HEK293 (cell line): ENCODE data around the gene PLIN5.
"Not testable (repeated sequence)": the region's sequence is repeated elsewhere in the genome, so short reads cannot be mapped to it uniquely, and the experiment has no call there.

Experiments used
- CTCF ChIA-PET: fragments of 350-600 bp; formaldehyde crosslinking; extraction: SDS; loops from one replicate; lab custom pipeline; 2021; ENCODE audit warnings: antibody characterized with exemption; lab: Yijun Ruan, JAX
- POLR2A ChIA-PET: fragments of 300-600 bp; formaldehyde crosslinking; extraction: SDS; loops from one replicate; lab custom pipeline; 2020; ENCODE audit warnings: antibody characterized with exemption, inconsistent platforms; lab: Yijun Ruan, JAX
- H3K27ac ChIP-seq: fragments of 200-500 bp; sonication (Bioruptor generic); 2 replicates; pipeline ENCODE4 v1.5.1; 2014; ENCODE audit warnings: low read depth, low read length, control low read depth, inconsistent platforms; ENCODE audit errors: extremely low read depth
- H3K36me3 ChIP-seq, 2 experiments: fragments of 200-500 bp in 1 of 2; sonication (Bioruptor generic) in 1 of 2; 1 replicate in 1 of 2; 2 replicates in 1 of 2; pipeline ENCODE4 v1.5.1; 2014 to 2017; ENCODE audit warnings: inconsistent platforms in 2 of 2, low read length in 2 of 2; ENCODE audit not compliant: control insufficient read depth in 2 of 2, insufficient read depth in 1 of 2
- H3K4me1 ChIP-seq: fragments of 200-500 bp; sonication (Bioruptor generic); 2 replicates; pipeline ENCODE4 v1.5.1; 2014; ENCODE audit warnings: mild to moderate bottlenecking, low read length, inconsistent platforms; ENCODE audit not compliant: control insufficient read depth, insufficient read depth
- H3K4me3 ChIP-seq: 2 replicates; pipeline ENCODE4 v1.5.1; 2011; ENCODE audit warnings: low read depth, mild to moderate bottlenecking, control low read depth, low read length, moderate library complexity
- H3K9me3 ChIP-seq: fragments of 200-500 bp; sonication (Bioruptor generic); 2 replicates; pipeline ENCODE4 v1.5.1; 2014; ENCODE audit warnings: low read depth, low read length, inconsistent platforms; ENCODE audit not compliant: control insufficient read depth, insufficient read depth
- KLF8 ChIP-seq: fragments of 450-650 bp; formaldehyde crosslinking; IDR thresholded peaks from 2 replicates; pipeline ENCODE4 v1.5.1; 2016; ENCODE audit warnings: missing biosample characterization, missing genetic modification characterization
- SP7 ChIP-seq: fragments of 450-650 bp; formaldehyde crosslinking; IDR thresholded peaks from 2 replicates; pipeline ENCODE4 v1.5.1; 2016; ENCODE audit warnings: missing biosample characterization, missing genetic modification characterization
- TCF7L2 ChIP-seq: IDR thresholded peaks from 2 replicates; pipeline ENCODE4 v1.6.1; 2011; ENCODE audit warnings: low read depth, mild to moderate bottlenecking, inconsistent platforms, low read length, moderate library complexity, borderline replicate concordance
- ZNF114 ChIP-seq: fragments of 450-650 bp; formaldehyde crosslinking; IDR thresholded peaks from 2 replicates; pipeline ENCODE4 v1.5.0; 2017; ENCODE audit warnings: missing biosample characterization, missing genetic modification characterization
- ZNF140 ChIP-seq: fragments of 450-650 bp; formaldehyde crosslinking; IDR thresholded peaks from 2 replicates; pipeline ENCODE4 v1.5.1; 2016; ENCODE audit warnings: missing biosample characterization, missing genetic modification characterization
- ZNF350 ChIP-seq: fragments of 450-650 bp; formaldehyde crosslinking; IDR thresholded peaks from 2 replicates; pipeline ENCODE4 v1.5.0; 2017; ENCODE audit warnings: missing biosample characterization, mild to moderate bottlenecking, missing genetic modification characterization
- ZNF366 ChIP-seq: fragments of 450-650 bp; formaldehyde crosslinking; conservative IDR thresholded peaks from 2 replicates; pipeline ENCODE4 v1.5.1; 2016; ENCODE audit warnings: missing biosample characterization, missing genetic modification characterization
- ZNF558 ChIP-seq: fragments of 450-650 bp; formaldehyde crosslinking; IDR thresholded peaks from 2 replicates; pipeline ENCODE4 v1.5.1; 2016; ENCODE audit warnings: missing biosample characterization, missing genetic modification characterization
- ZNF600 ChIP-seq: fragments of 450-650 bp; formaldehyde crosslinking; IDR thresholded peaks from 2 replicates; pipeline ENCODE4 v1.5.1; 2016; ENCODE audit warnings: missing biosample characterization, missing genetic modification characterization
- ZNF792 ChIP-seq: fragments of 450-650 bp; formaldehyde crosslinking; IDR thresholded peaks from 2 replicates; pipeline ENCODE4 v1.5.1; 2016; ENCODE audit warnings: missing biosample characterization, missing genetic modification characterization
- ZSCAN16 ChIP-seq: fragments of 450-650 bp; formaldehyde crosslinking; IDR thresholded peaks from 2 replicates; pipeline ENCODE4 v1.5.1; 2016; ENCODE audit warnings: missing biosample characterization, missing genetic modification characterization
- TF ChIP-seq, protein P1 (sequence below): fragments of 450-650 bp; formaldehyde crosslinking; IDR thresholded peaks from 2 replicates; pipeline ENCODE4 v1.5.1; 2016; ENCODE audit warnings: missing biosample characterization, missing genetic modification characterization
- TF ChIP-seq, protein P2 (sequence below): fragments of 450-650 bp; formaldehyde crosslinking; IDR thresholded peaks from 2 replicates; pipeline ENCODE4 v1.5.1; 2016; ENCODE audit warnings: missing biosample characterization, missing genetic modification characterization
- TF ChIP-seq, protein P3 (sequence below): IDR thresholded peaks from 2 replicates; pipeline ENCODE4 v1.6.1; 2011; ENCODE audit warnings: mild to moderate bottlenecking, low read depth, low read length, borderline replicate concordance

PLIN5 gene

DNA sequence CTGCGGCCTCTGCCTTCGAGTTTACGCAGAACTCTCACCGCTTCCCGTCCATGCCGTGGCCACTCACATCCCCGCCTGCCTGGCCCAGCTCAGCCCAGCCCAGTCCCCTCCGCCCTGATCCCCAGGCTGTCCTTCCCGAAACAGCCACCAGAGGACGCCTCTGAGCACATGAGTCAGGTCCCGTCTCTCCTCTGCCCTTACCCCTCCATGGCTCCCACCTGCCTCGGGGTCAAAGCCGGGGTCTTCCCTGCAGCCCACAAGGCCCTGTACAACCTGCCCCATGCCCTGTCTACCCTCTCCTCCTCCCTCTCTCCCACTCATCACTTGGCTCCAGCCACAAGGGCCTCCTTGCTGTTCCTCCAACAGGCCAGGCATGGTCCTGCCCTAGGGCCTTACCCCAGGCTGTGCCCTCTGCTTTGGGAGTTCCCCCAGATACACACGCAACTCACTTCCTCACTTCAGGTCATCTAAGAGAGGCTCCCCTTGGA, 32.6 kb upstream of the PLIN5 start (continued):
- peak; percentile 63; the same call in 1 of the 2 replicates for TF ChIP-seq KLF8 (tag by site-specific recombination)
- TF ChIP-seq ZNF600 = peak; percentile 39; the same call in 1 of the 2 replicates
- peak; percentile 69; the same call in 1 of the 2 replicates for TF ChIP-seq ZNF366 (tag by site-specific recombination)
- no peak for TF ChIP-seq ZNF140 (tag by site-specific recombination)
- TF ChIP-seq ZNF350 (tag by site-specific recombination) = no peak
- peak; percentile 52; the same call in 1 of the 2 replicates for TF ChIP-seq SP7 (tag by site-specific recombination)
- TF ChIP-seq, protein P1, sequence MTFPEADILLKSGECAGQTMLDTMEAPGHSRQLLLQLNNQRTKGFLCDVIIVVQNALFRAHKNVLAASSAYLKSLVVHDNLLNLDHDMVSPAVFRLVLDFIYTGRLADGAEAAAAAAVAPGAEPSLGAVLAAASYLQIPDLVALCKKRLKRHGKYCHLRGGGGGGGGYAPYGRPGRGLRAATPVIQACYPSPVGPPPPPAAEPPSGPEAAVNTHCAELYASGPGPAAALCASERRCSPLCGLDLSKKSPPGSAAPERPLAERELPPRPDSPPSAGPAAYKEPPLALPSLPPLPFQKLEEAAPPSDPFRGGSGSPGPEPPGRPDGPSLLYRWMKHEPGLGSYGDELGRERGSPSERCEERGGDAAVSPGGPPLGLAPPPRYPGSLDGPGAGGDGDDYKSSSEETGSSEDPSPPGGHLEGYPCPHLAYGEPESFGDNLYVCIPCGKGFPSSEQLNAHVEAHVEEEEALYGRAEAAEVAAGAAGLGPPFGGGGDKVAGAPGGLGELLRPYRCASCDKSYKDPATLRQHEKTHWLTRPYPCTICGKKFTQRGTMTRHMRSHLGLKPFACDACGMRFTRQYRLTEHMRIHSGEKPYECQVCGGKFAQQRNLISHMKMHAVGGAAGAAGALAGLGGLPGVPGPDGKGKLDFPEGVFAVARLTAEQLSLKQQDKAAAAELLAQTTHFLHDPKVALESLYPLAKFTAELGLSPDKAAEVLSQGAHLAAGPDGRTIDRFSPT = peak; percentile 61
- TF ChIP-seq ZNF558 (tag by site-specific recombination) = no peak

DNA sequence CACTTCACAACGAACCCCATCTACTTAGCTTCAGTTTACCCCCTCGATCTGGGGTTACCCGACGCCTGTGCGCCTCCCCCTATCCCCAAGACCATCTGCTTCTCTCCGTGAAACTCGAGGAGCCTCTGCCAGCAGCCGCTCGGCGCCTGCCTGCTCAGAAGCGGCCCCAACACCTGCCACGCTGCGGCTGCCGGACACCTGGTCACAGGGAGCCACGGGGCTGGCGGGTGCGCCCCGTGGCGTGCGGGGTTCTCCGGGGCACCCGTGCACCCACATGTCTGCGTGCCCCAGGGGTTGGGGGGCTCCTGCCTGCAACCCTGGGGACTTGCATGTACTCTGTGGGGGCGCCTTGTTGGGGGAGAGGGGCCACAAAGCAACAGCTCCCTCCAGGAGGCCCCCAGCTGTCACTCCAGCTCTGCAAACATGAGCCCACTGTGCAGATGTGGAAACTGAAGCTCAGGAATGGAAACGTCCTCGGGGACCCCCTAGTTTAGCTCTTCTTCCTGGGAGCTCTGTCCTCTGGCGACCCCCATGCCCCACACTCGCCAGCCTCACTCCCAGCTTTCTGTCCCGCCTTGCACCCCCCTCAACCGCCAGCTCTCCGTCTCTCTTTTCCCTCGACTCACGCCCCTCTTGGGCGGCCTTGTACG, 31.5 kb upstream of the PLIN5 start:
- ChIA-PET CTCF (interaction anchor here (0.6 to 3.5 kb wide), 23 partner anchors 8 to 530 kb away, joined by 3 to 48 read pairs (median 4); no protein-coding TSS in a partner anchor), POLR2A (no interaction called here)
- no peaks in the 10 kb centered on the region for H3K9me3 ChIP-seq
- H3K27ac ChIP-seq = no peak overlapping the region
- no peaks in the 10 kb centered on the region for H3K4me1 ChIP-seq
- TF ChIP-seq ZNF792 (tag by site-specific recombination) (no peak), ZNF114 (tag by site-specific recombination) (no peak), TCF7L2 (no peak), ZSCAN16 (peak; percentile 94)
- TF ChIP-seq, protein P2, sequence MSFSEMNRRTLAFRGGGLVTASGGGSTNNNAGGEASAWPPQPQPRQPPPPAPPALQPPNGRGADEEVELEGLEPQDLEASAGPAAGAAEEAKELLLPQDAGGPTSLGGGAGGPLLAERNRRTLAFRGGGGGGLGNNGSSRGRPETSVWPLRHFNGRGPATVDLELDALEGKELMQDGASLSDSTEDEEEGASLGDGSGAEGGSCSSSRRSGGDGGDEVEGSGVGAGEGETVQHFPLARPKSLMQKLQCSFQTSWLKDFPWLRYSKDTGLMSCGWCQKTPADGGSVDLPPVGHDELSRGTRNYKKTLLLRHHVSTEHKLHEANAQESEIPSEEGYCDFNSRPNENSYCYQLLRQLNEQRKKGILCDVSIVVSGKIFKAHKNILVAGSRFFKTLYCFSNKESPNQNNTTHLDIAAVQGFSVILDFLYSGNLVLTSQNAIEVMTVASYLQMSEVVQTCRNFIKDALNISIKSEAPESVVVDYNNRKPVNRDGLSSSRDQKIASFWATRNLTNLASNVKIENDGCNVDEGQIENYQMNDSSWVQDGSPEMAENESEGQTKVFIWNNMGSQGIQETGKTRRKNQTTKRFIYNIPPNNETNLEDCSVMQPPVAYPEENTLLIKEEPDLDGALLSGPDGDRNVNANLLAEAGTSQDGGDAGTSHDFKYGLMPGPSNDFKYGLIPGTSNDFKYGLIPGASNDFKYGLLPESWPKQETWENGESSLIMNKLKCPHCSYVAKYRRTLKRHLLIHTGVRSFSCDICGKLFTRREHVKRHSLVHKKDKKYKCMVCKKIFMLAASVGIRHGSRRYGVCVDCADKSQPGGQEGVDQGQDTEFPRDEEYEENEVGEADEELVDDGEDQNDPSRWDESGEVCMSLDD (tag by site-specific recombination) = 0 out of 2 replicates have a peak, but pooled peaks have one; percentile 24
- TF ChIP-seq, protein P3, sequence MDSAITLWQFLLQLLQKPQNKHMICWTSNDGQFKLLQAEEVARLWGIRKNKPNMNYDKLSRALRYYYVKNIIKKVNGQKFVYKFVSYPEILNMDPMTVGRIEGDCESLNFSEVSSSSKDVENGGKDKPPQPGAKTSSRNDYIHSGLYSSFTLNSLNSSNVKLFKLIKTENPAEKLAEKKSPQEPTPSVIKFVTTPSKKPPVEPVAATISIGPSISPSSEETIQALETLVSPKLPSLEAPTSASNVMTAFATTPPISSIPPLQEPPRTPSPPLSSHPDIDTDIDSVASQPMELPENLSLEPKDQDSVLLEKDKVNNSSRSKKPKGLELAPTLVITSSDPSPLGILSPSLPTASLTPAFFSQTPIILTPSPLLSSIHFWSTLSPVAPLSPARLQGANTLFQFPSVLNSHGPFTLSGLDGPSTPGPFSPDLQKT = no peak
- no peaks in the 10 kb centered on the region for H3K36me3 ChIP-seq
- no peak overlapping the region for H3K4me3 ChIP-seq

DNA sequence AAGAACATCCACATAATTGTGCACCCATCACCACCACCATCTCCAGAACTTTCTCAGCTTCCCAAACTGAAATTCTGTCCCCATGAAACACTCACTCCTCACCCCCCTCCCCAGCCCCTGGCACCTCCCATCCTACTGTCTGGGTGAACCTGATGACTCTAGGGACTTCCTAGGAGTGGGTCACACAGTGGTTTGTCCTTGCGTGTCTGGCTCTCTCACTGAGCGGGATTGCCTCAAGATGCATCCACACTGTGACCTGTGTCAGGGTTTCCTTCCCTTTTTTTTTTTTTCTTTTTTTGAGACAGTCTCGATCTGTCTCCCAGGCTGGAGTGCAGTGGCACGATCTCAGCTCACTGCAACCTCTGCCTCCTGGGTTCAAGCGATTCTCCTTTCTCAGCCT, 28.5 kb upstream of the PLIN5 start:
- H3K27ac ChIP-seq, H3K4me1 ChIP-seq, H3K9me3 ChIP-seq, H3K4me3 ChIP-seq, POLR2A ChIA-PET, H3K36me3 ChIP-seq: not testable (repeated sequence)
- CTCF ChIA-PET = interaction anchor here (0.7 kb wide), 1 partner anchor 41 kb away, joined by 3 read pairs; no protein-coding TSS in a partner anchor

DNA sequence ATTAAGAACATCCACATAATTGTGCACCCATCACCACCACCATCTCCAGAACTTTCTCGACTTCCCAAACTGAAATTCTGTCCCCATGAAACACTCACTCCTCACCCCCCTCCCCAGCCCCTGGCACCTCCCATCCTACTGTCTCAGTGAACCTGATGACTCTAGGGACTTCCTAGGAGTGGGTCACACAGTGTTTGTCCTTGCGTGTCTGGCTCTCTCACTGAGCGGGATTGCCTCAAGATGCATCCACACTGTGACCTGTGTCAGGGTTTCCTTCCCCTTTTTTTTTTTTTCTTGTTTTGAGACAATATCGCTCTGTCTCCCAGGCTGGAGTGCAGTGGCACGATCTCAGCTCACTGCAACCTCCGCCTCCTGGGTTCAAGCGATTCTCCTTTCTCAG, 27.1 kb upstream of the PLIN5 start:
- H3K9me3 ChIP-seq, H3K36me3 ChIP-seq, H3K4me3 ChIP-seq, POLR2A ChIA-PET, H3K4me1 ChIP-seq, H3K27ac ChIP-seq: not testable (repeated sequence)
- CTCF ChIA-PET = interaction anchor here (0.6 kb wide), 1 partner anchor 420 kb away, joined by 4 read pairs; no protein-coding TSS in a partner anchor
